KMS-11 (cell line): ENCODE data around the gene COPG1.

Experiments
- H2AFZ ChIP-seq: fragments of 200-600 bp; sonication (generic); 2 replicates; pipeline ENCODE4 v1.6.1; 2016; ENCODE audit warnings: antibody characterized with exemption, mixed run types, low read depth
- H3K27ac ChIP-seq: fragments of 200-600 bp; sonication (generic); 2 replicates; pipeline ENCODE4 v1.6.1; 2016; ENCODE audit warnings: mild to moderate bottlenecking, mixed run types
- H3K27me3 ChIP-seq: fragments of 200-600 bp; sonication (generic); 2 replicates; pipeline ENCODE4 v1.6.1; 2017; ENCODE audit warnings: mild to moderate bottlenecking, low read depth, mixed run types, moderate library complexity; ENCODE audit not compliant: insufficient read depth
- H3K36me3 ChIP-seq: fragments of 200-600 bp; sonication (generic); 2 replicates; pipeline ENCODE4 v1.6.1; 2017; ENCODE audit warnings: mild to moderate bottlenecking, mixed run types; ENCODE audit not compliant: insufficient read depth
- H3K4me1 ChIP-seq: fragments of 200-600 bp; sonication (generic); 2 replicates; pipeline ENCODE4 v1.6.1; 2016; ENCODE audit warnings: mild to moderate bottlenecking, low read depth, mixed run types; ENCODE audit not compliant: poor library complexity, severe bottlenecking
- H3K4me2 ChIP-seq: fragments of 200-600 bp; sonication (generic); 2 replicates; pipeline ENCODE4 v1.7.0; 2016; ENCODE audit warnings: mild to moderate bottlenecking, mixed run types
- H3K4me3 ChIP-seq: fragments of 200-600 bp; sonication (generic); IDR thresholded peaks from 2 replicates; pipeline ENCODE4 v1.6.1; 2017; ENCODE audit warnings: low read depth, low read length, mixed read lengths; ENCODE audit not compliant: insufficient read depth
- H3K79me2 ChIP-seq: fragments of 200-600 bp; sonication (generic); 2 replicates; pipeline ENCODE4 v1.6.1; 2016; ENCODE audit warnings: low read depth, mixed run types; ENCODE audit not compliant: insufficient read depth
- H3K9ac ChIP-seq: fragments of 200-600 bp; sonication (generic); 2 replicates; pipeline ENCODE4 v1.6.1; 2016; ENCODE audit warnings: mild to moderate bottlenecking, mixed run types
- H4K20me1 ChIP-seq: fragments of 200-600 bp; sonication (generic); 2 replicates; pipeline ENCODE4 v1.6.1; 2016; ENCODE audit warnings: mild to moderate bottlenecking, mixed run types; ENCODE audit not compliant: insufficient read depth
- TF ChIP-seq, protein P1 (sequence below): fragments of 200-600 bp; sonication (generic); conservative IDR thresholded peaks from 2 replicates; pipeline ENCODE4 v1.6.1; 2017; ENCODE audit warnings: low read depth, mild to moderate bottlenecking, antibody characterized with exemption, low read length, moderate library complexity, mixed read lengths

The COPG1 gene

DNA sequence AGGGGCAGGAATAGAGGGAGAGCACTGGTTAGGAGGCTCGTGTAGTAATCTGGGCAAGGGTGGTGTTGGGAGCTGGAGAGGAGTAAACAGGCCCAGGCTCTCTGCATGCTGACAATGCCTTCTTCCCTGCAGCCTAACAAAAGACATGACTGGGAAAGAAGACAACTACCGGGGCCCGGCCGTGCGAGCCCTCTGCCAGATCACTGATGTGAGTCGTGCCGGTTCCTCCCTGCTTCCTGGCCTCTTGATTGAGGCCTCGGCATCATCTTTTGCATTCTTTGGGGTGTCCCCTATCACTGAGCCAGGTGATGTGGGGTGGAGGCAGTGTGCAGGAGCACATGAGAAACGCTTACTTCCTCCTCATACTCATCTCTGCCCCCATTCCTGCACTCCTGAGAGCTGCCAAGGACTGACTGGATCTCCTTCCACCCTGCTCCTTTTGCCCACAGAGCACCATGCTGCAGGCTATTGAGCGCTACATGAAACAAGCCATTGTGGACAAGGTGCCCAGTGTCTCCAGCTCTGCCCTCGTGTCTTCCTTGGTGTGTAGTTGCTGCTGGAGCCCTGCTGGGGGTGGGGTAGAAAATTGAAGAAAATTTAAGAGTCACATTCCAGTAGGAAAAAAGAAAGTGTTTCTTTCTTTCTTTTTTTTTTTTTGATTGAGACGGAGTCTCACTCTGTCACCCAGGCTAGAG is 5.3 kb downstream of the COPG1 start:
- no peak overlapping the region for H3K4me2 ChIP-seq
- H3K27ac ChIP-seq, result no peak overlapping the region
- peaks cover 21% of the 10 kb centered on the region for H3K79me2 ChIP-seq
- peaks cover 22% of the 10 kb centered on the region for H3K4me1 ChIP-seq
- TF ChIP-seq, protein P1, sequence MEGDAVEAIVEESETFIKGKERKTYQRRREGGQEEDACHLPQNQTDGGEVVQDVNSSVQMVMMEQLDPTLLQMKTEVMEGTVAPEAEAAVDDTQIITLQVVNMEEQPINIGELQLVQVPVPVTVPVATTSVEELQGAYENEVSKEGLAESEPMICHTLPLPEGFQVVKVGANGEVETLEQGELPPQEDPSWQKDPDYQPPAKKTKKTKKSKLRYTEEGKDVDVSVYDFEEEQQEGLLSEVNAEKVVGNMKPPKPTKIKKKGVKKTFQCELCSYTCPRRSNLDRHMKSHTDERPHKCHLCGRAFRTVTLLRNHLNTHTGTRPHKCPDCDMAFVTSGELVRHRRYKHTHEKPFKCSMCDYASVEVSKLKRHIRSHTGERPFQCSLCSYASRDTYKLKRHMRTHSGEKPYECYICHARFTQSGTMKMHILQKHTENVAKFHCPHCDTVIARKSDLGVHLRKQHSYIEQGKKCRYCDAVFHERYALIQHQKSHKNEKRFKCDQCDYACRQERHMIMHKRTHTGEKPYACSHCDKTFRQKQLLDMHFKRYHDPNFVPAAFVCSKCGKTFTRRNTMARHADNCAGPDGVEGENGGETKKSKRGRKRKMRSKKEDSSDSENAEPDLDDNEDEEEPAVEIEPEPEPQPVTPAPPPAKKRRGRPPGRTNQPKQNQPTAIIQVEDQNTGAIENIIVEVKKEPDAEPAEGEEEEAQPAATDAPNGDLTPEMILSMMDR, result no peak
- no peak overlapping the region for H3K4me3 ChIP-seq
- H4K20me1 ChIP-seq, result no peaks in the 10 kb centered on the region
- H2AFZ ChIP-seq, result no peak overlapping the region
- peaks cover 18% of the 10 kb centered on the region; the same call in 1 of the 2 replicates for H3K36me3 ChIP-seq
- H3K27me3 ChIP-seq, result no peaks in the 10 kb centered on the region
- H3K9ac ChIP-seq, result no peak overlapping the region

DNA sequence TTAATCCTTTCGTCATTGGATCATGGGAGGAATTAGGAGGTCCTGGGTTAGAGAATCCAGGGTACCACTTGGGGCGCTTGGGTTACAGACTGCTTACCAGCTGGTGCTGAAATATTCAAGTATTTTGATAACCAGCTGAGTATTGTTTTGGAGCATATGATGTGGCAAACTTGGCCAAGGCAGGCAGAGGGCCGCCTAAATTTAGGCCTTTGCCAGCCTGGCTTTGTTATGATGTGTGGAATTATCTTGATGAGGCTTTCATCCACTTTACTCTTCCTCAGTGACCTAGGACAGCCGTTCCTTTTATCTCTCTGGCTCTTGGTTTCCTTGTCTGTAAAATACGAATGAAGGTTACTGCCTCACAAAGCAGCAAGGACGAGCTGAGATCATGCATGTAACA is 6.9 kb downstream of the COPG1 start:
- peaks cover 29% of the 10 kb centered on the region; the same call in 1 of the 2 replicates for H3K36me3 ChIP-seq
- no peaks in the 10 kb centered on the region for H4K20me1 ChIP-seq
- 0 out of 2 replicates have a peak, but pooled peaks cover 8% of the 10 kb centered on the region for H3K79me2 ChIP-seq
- H3K4me1 ChIP-seq, result peaks cover 16% of the 10 kb centered on the region
- no peak overlapping the region for H2AFZ ChIP-seq
- no peak overlapping the region for H3K4me3 ChIP-seq
- no peak overlapping the region for H3K4me2 ChIP-seq
- no peak overlapping the region for H3K9ac ChIP-seq
- no peak overlapping the region for H3K27ac ChIP-seq
- H3K27me3 ChIP-seq, result no peaks in the 10 kb centered on the region
- TF ChIP-seq, protein P1, result no peak

DNA sequence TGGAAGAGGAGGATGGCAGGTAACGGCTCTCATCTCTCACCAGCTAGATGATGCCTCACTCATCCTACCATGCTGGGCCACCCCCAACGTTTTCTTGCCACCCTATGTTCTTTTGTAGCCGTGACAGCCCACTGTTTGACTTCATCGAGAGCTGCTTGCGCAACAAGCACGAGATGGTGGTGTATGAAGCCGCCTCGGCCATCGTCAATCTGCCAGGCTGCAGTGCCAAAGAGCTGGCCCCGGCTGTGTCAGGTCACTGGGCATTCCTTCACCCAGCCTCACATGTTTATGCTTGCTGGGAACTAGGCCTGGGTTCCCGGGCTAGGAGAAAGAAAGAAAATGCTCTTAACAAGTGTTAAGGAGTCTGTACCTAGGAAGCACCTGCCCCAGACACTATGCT is 8.2 kb downstream of the COPG1 start:
- Histone ChIP-seq H3K9ac (no peak overlapping the region), H3K27me3 (no peaks in the 10 kb centered on the region), H3K79me2 (no peaks in the 10 kb centered on the region), H2AFZ (no peak overlapping the region), H3K4me2 (no peak overlapping the region), H3K36me3 (peaks cover 29% of the 10 kb centered on the region; the same call in 1 of the 2 replicates), H3K27ac (no peak overlapping the region), H4K20me1 (no peaks in the 10 kb centered on the region), H3K4me1 (peaks cover 3% of the 10 kb centered on the region), H3K4me3 (no peak overlapping the region)
- TF ChIP-seq, protein P1, result no peak

DNA sequence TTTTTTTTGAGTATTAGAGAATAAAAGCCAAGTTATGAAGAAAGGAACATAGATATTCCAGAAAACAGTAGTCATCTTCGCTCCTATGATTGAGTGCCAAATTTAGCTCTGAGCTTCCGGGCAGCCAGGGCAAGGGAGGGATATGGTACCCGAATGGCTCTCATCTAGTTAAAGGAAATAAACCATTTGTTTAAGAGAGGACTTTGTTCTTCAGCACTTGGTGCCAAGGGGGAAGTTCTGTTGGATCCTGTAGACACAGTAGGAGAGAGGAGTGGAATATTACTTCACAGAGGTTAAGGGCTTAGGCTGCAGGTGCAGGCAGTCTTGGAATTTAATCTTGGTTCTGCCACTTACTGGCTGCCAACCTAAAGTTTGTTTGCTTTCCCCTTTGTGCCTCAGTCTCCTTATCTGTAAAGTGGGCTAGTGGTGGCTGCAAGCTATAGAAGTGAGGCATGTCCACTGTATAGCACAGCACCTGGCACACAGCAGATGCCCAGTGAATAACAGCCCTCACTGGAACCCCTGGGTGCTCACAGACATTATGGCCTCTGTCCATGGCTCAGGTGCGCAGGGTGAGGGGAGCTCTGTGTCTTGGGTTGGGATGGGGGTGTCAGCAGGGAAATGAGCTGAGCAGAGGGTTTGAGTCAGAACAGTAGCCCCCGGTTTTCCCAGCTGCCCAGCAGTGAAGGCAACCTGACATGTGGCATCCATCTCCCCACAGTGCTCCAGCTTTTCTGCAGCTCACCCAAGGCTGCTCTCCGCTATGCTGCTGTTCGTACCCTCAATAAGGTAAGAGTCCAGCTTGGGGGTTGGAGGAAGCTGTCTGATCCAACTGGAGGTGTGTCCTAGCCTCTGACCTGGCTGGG is 10.4 kb downstream of the COPG1 start:
- no peak overlapping the region for H2AFZ ChIP-seq
- TF ChIP-seq, protein P1, result no peak
- H3K36me3 ChIP-seq, result peaks cover 17% of the 10 kb centered on the region; the same call in 1 of the 2 replicates
- no peak overlapping the region for H3K27ac ChIP-seq
- no peak overlapping the region for H3K4me2 ChIP-seq
- H3K9ac ChIP-seq, result no peak overlapping the region
- no peaks in the 10 kb centered on the region for H4K20me1 ChIP-seq
- H3K4me1 ChIP-seq, result no peaks in the 10 kb centered on the region
- no peaks in the 10 kb centered on the region for H3K27me3 ChIP-seq
- no peaks in the 10 kb centered on the region for H3K79me2 ChIP-seq
- H3K4me3 ChIP-seq, result no peak overlapping the region
